ENCODE data around the gene PTN.

Gene PTN, protein sequence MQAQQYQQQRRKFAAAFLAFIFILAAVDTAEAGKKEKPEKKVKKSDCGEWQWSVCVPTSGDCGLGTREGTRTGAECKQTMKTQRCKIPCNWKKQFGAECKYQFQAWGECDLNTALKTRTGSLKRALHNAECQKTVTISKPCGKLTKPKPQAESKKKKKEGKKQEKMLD

DNA sequence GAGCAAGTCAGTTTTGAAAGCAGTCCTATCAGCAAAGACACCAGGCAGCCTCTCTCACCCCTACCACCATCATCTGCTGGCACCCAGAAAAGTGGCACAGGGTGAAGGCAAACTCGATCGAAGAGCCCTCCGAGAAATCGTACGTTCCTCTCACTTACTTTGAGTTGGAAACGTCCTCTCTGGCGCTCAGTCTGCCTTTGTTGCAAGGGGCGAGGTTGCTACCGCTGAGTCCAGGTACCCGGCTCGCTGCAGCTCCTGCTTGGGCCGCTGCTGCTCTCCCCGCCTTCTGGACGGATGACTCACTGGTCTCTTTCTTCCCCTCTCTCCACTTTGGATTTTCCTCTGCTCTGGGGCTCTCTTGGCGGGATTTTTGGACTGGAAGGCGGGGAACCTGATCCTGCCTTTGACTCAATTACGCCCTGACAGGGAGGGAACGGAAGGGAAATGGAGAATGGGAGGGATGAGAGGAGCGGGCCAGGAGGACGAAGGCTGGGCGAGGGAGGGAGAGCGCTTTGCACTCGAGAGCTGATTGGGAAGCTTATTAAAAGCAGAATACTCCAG lies at the start of gene PTN:
TSS of gene PTN (minus strand) at position 453 of the 561 bp plus-strand sequence. CDS start 88,760 bp downstream, outside the sequence.
- DNase-seq = no peak

DNA sequence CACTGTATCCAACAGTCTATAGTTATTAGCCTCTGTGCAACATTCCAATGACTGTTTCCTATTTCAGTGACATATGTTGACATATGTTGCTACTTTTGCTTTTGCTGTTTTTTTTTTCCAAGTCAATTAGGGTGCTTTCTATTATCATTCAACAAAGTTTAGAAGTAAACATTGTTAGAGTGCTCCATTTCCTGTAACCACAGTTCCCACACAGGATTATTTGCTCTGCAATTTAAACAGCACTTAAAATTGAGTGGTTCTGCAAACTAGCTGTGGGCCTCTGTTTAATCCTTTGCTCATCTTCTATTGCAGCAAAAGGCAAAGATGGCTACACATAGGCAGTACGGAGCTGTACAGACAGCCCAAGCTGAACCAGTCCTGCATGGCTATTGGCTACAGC lies 46.5 kb upstream of the PTN start:
- no peak for DNase-seq

DNA sequence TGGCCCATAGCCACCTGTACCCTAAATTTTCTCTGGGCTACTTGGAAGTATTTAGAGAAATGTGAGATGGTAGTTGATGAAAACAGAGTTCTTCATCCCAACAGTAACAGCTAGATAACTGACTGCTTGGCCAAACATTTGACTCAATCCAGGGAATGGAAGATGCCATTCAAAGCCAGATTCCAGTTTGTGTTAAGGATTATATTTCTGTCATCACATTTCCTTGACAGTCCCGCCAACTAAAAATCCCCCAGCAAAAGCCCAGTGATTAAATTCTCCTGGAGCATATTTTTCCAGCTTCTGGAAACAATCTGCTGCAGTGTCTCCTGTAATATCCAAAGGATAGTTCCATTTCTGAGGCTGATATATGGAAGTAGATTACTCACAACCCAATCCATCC lies 45.4 kb upstream of the PTN start:
- DNase-seq = no peak

DNA sequence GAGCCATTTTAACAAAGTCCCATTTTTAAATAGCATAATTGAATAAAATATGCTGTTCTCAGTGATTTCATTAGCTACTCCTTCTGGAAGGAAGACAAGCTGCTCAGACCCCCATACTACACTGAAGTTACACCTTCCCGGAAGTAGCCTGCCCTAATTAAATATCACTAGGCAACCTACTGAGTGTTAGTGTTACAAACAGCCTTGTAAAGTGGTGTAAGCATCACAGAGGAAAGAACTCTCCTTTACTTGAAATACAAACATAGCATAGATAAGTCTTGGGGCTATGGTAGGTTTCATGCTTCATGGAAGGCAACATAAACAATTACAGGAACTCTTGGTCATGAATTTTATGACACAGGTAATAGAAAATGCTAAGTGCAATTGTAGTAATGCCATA lies 43.4 kb upstream of the PTN start:
- DNase-seq = no peak

DNA sequence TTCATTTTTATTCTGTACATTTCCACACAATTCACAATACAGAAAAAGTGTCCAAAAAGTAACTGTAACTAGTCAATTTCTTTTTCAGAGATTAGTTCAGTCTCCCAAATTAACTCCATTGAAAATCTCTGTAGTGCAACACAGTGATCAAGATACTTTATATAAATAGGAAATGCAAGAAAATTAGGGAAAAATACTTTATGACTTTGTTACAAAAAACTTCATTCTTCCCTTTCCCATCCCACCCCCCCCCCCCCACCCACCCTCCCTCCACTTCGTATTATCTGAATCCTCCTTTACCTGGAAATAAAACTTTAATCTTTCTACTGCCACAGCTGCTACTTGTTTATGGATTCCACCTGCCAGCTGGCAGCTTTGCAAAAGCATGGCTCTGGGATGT lies 37.5 kb upstream of the PTN start:
- DNase-seq = no peak

DNA sequence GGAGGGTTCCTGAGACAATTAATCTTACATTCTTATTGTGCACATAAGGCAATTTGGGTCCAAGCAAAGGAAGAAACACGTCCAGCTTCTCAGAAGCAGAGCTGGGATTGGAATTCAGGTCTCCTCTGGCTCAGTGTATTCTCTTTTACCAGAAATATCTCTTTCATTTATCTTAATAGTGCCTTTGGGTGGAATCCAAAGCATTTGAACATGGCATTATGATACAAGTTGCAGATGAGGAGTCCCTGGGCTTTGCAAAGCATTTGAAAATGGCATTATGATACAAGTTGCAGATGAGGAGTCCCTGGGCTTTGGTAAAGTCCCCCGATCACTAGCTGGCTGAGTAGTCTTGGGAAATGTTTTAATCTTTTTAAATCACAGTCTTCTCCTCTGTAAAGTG lies 30.0 kb upstream of the PTN start:
- no peak for DNase-seq

DNA sequence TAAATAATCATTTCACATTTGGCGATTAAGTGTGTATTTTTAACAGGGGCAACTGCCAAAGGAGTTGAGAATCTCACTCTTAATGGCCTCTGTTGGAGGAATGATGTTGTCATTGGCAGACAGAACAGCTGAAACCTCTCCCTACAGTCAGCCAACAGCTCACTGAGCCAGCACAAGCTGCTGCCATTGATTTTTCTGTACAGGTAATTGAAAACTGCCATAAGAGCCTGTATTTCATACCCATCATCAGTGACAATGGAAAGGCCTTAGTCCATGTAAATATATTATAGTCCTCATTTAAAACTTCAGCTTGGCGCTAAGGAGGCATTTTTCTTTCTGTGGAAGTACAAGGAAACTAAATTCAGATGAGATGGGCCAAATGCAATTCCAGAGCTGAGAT lies 28.1 kb upstream of the PTN start:
- no peak for DNase-seq

DNA sequence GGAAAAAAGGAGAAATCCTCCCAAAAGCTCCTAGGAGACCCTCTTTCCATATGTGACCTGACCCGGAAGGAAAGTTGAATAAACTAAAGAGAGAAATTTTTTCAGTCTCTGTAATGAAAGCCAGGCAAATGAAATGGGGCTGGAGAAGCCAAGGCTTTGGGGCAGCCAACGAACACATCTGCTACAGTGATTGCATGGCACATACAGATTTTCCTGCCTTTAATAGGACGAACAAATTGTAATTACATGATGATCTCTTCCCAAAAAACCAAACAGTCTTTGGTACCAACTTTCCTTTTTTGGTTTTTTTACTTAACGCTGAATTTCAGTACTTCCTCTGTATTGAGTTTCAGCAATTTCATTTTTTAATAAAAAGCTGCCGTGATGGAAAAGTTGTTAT lies 23.5 kb upstream of the PTN start:
- no peak for DNase-seq

DNA sequence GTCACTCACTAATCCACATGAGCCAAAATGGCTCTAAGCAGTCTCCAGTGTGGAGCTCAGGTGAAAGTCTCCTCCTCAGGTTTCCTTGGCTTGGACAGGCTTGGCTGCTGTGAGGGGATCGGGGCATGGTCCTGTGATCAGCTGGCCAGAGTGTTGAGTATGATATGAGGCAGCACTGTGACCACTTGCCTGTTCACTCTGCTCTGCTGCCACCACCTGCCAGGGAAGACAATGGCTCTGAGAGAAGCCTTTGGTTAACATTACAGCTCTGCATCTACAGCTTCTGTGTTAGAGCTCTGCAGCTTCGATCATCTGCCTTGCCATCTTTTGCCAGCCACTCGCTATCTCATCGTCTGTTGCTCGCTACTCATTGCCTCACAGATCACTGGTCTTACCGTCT lies 20.1 kb upstream of the PTN start:
- no peak for DNase-seq

DNA sequence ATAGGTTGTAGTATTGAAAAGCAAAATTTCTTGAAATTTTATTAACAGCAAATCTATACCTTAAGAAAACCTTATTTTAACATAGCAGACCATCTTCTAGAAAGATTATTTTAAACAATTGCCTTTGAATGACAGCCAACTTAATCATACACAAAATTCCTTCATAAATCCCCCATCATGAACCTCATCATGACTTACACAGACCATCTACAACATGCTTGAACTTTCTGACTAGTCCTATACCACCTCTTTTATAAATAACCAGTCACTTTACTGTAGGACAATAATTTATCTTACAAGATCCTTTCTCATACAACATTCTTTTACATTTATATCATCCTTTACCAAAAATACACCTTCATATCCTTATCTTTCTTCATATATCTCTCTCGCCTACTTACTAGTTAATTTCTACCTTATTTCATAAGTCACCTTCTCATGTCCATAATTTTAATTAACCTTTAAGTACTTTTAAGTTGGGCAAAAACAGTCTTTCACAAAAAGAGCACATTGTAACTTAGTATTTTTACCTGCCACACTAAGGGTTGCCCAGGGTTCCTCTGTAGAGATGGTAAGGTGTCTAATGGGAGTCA lies 16.6 kb upstream of the PTN start:
- DNase-seq = no peak

DNA sequence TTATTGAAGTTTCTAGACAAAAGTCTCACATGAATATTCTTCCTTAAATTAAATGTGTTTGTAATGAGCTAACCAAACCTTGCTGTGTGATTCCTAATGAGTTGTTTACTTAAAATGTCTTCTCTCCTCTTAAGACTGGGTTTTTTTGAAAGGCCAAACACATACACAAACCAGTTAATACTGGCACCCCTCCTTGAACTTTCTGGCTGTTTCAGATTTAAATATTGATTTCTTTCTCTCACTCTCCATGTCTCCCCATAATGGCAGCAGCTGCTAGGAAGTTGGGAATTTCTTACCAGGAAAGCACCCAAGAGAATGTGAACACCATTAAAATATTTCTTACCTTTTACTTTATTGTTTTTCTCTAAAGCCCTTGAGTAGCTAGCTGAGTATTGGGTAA lies 11.4 kb upstream of the PTN start:
- no peak for DNase-seq

DNA sequence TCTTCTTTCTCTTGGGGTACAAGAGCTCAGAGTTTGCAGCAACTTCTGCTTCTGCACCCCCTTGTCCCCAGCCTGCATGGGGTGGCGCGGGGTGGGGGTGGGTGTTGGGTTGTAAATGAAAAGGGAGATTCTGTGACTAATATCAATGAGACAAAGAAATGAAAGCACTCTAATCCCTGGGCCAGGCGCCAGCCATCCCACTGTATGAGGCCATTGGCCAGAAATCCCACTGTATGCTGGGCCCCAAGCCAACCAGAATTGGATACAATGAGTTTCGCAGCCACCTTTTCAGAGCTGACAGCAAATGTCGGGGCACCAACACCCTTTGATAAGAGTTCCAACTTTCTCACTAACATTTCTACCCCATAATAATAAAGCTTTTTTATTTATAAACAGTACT lies 10.9 kb upstream of the PTN start:
- no peak for DNase-seq

DNA sequence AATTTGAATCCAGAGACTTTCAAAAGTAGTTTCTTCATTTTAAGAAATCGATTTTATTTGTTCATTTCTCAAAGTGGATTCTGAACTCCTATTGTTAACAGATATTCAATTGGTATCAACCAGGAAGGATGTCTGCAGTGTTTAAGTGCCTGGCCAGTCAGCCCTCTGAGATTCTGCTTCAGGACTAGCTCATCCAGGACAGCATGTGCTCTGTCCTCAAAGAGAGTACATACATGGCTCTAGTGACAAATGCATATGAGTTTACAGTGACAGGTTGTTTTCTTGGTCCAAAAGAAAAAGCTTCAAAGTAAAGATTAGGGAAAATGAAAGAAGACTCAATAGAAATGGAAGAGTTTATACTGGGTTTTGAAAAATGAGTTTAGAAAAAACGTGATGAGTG lies 8.4 kb upstream of the PTN start:
- no peak for DNase-seq

DNA sequence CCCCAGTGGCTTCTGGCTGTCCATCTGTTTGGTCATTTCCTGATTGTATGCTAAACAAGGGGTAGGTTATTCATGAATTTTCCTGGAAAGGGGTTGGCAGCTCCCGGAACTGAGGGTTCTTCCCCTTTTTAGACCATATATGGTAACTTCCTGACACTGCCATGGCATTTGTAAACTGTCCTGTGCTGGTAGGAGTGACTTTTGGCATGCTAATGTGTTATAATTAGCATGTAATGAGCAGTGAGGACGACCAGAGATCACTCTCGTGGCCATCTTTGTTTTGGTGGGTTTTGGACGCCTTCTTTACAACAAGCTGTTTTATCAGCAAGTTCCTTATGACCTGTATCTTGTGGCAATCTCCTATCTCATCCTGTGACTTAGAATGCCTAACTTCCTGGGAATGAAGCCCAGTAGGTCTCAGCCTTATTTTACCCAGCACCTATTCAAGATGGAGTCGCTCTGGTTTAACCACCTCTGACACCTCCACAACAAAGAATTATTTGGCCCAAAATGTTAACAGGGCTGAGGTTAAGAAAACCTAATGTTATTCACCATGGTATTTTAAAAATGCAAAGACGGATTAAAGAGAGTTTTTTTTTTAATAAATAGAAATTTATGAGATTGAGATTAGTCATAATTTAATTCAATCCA lies 2.4 kb upstream of the PTN start:
- no peak for DNase-seq

DNA sequence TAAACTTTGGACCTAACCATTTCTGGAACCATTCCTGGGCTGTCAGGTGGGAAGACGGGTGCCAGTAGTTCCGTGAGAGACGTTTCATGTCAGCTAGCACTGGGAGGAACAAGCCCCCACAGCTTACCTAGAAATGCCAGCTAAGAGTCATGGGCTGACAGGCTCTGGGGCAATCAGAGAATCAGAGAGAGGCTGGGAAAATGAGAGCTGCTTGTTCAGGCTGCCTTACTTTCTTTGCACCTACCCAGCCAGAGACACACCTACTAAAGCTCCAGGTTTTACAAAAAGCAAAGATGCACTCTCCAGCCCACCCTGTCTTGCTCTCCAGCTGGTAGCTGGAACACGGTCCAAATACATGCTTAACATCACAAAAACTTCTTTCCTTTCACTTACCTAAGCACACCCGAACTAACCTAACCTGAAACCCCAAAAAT lies 688 bp downstream of the PTN start:
- no peak for DNase-seq

DNA sequence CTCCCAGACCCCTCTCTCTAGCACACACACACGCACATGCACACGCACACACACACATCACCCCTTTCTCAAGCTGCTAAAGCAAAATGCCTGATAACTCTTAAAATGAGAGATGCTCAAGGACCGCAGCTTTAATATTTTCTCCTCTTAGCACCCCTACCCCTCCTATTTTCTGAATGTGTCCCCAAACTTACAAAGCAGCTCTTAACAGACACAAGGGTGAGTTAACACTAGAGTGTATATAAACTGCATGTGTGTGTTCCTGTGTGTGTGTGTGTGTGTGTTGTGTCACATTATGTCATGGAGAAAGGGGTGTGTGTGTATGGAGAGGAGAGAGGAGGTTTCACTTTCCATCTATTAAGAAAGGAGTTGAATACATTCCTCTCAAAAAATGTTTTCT lies 1.3 kb downstream of the PTN start:
- DNase-seq = no peak

DNA sequence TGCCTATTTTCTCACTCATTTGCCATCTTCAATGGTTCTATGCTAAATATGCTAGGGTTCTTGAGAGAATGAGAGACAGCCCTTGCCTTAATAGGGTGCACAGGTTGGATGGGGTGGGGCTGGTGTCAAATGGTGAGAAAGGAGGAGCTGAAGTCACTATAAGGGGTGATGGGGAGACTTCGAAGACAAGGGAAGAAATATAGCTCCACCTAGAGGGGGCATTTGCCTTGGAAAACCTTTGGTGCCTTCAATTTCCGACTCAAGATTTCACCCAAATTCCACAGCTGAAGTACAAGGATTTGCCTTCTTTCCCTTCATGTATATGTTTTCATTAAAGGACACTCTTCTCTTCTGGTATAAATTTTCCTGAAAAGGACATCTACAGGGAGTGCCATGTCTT lies 5.6 kb downstream of the PTN start:
- no peak for DNase-seq

DNA sequence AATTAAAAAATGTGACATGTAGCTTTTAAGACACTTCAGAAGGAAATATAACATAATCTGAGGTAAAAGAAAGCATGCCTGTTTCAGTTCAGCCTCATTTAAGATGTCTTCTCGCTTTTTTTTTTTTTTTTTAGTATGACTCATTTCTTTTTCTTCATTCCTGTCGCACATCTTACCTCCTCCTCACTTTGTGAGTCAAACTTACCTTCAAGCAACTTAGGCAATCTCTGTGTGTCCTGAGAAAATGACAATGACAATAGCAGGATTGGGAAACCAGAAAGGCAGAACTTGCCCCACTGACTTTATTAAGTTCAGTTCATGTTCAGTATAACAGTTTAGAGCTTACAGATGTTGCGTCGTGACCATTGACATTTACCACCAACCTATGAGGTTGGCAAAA lies 7.7 kb downstream of the PTN start:
- DNase-seq = no peak

DNA sequence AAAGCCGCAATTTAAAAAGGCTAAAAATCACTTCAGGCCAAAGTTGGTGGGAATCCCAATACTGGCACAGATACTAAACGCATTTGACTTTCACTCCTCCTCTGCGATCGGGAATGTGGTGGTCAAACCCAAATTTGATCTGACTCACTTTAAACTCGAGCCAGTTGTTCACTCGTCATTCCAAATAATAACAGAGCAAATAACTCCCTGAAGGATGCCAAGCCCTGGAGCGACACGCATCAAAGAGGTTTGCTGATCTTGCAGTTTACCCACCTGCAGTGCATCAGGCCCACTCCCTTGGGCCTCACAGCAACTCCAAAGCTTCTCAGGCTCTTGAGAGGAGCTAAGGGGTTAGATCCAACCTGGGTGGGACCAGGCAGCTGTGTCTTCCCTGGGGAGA lies 12.2 kb downstream of the PTN start:
- DNase-seq = no peak

DNA sequence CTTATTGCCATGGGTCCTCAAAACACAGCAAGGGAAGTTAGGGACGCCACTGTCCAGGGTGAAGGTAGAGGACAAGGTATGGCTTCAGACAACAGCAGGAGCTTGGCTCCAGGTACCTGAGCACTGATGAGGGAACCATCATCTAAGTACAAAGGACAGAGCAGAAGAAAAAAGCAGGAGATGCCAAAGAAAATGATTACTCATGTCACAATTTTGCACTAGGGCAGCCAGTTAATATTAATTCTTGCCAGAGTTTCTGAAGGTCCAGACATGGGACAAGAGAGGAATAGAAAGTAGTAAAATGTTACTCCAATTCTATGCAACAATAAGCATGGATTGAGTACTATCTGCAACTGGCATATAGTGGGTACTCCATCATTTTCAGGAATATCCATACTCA lies 14.1 kb downstream of the PTN start:
- no peak for DNase-seq

DNA sequence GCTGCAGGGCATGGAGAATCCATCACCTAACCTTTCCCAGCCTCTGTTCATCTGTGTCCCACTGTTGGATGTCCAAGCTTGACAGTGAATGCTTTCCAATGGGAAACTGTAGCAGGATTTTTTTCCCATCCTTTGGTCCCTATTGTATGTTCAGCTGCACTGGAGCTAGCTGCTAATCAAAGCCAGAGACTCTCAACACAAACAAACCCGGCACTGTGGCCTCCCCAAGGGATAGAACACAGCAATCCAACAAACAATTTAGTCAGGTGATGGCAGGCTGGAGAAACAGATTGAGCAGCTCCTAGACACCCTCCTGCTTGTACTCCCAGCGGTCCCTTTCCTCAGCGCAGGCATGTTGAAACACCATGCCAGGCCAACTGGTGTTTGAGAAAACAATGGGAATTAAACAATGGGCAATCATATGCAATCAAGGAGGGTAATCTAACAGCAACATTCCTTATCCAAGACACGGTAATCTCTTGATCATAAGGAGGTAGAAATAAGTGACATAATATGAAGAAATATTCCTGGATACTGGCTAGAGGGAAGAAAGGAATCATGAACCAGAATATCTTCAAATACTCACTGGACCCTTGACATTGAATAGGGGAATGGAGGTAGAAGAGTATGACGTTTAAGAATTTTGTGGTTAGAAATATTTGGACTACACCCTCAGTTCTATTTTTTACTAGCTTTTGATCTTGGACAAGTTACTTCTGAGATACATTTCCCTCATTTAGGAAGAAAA lies 15.0 kb downstream of the PTN start:
- no peak for DNase-seq

DNA sequence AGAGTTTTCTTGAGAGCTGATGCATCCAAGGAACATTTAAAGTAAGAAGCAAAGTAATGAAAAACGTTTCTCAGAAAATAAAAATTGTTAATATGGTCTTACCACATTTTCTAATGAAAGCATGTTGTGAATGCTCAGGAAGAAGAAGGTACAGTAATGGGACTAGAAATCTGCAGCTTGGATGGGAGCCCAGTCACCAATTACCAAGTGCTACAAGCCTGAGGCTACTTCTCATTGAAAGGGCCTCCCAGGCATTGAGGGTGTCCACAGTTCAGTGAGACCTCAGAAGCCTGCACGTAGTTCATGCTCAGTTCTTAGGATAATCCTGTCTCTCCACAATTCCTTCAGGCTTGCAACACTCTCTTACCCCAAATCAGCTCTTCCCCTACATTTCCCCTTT lies 17.6 kb downstream of the PTN start:
- no peak for DNase-seq

DNA sequence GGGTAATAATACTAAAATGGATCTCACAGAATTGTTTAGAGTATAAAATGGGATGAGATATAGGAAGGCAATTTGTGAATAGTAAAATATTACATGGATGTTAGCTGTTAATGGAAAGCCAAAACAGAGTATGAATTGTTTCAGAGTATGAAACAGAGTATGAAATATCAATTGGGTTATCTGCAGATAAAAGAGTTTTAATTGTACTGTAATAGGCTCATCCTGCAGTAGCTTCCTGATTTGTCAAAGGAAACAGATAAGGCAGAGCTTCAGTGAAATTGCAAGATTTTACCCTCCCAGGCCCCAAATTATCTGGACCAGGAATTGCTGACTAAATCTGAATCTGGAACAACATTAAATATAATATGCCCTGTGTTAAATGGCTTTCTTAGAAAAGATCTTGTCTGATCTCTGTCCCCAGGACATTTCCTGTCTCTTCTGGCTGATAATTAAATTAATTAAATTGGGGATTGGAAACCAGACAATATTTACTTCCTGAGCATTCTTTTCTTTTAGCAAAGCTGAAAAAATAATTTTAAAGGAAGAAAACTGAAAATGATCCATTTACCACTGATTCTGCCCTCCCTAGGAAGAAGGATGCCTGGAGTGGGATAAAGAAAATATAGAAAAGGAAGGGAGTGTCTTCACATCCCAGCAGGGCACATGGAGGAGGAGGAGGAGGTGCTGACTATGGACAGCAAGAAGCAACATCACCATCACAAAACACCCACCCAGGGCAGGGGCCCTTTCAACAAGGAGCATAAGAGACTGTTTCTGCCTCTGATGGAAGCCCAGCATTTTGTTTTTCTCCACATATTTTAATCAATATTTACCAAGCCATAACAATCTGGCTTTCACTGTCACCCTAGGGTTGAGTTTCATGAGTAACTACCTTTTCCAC lies 18.5 kb downstream of the PTN start:
- no peak for DNase-seq

All from activated CD4-positive, alpha-beta T cell treated with anti-CD3 and anti-CD28 coated beads for 48 hours (primary cell).